Activated T-cell treated with anti-CD3 and anti-CD28 coated beads for 48 hours (primary cell): ENCODE measurements around the gene CD302.
"Not testable (repeated sequence)": the region's sequence is repeated elsewhere in the genome, so short reads cannot be mapped to it uniquely, and the experiment has no call there.

Source experiments
- DNase-seq: peaks from one replicate; pipeline ENCODE4 v3.0.0-alpha.2; 2020; ENCODE audit warnings: low read depth

The CD302 gene

GRCh38 chr2:159797543-159798375 lies at the start of gene CD302:
Gene CD302, minus strand, starts transcription at chr2:159798208. Its CDS starts 10 bp downstream, at chr2:159798198.
- peak; percentile 41 for DNase-seq

DNA sequence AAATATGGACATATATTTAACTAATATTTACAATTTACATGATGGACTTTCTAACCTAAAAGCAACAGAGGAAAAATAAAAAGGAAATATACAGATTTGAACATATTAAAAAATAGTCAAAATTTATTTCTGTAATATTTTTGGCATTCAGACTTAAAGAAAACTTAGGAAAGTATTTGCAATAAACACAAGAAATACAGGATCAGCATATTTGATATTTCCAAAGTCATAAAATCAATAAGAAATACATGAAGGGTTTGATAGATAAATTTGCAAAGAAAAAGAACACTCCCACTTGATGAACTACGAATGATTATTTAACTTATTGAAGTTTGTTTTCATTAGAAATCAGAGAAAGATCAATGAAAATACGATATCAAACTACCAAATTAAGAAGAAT lies 48.6 kb upstream of the CD302 start:
- no peak for DNase-seq

DNA sequence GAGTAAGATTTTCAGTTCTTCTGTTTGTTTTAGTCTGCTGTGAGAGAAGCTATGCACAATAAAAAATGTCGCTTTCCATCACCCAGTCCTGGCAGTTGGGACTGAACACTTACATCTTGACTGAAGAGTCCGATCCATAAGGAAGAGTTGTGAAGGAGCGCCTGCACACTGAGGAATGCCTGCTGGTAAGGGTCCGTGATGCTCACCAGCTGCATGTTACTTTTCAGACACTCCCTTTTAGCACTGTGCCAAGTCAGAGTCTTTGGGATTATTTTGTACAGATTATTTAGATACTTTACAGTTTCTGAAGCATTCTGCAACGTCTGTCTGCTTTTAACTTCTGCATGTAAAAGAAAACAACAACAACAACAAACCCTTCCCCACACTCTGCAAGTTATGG lies 42.6 kb upstream of the CD302 start:
- DNase-seq: no peak

DNA sequence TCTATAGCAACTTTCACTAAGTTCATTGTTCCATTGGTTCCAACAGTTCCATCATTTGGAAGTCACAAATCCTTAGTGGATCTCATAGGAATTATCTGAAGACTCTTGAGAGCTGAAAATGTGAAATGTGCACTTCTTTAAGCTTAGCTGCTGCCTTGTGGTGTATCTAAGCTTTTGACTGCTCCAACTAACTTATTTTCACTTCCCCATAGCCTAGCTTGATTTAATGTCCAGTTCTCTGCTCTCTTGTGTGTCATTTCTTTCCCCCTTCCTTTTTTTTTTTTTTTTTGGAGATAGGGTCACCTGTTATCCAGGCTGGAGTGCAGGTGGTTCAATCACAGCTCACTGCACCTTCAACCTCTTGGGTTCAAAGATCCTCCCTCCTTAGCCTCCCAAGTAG lies 34.9 kb upstream of the CD302 start:
- no peak for DNase-seq

- no peak for DNase-seq
Observed at GRCh38 chr2:159832026-159832425, 34.0 kb upstream of the CD302 start.

- no peak for DNase-seq
Observed at GRCh38 chr2:159829376-159829775, 31.4 kb upstream of the CD302 start.

GRCh38 chr2:159828738-159829137 lies 30.7 kb upstream of the CD302 start:
- DNase-seq: no peak

- DNase-seq: not testable (repeated sequence)
Observed at GRCh38 chr2:159822478-159822833, 24.4 kb upstream of the CD302 start.

GRCh38 chr2:159821775-159822477 lies 23.9 kb upstream of the CD302 start:
- DNase-seq: not testable (repeated sequence)

GRCh38 chr2:159818940-159819339 lies 20.9 kb upstream of the CD302 start:
- no peak for DNase-seq

- DNase-seq: no peak
Observed at GRCh38 chr2:159817283-159817682, 19.3 kb upstream of the CD302 start.

- no peak for DNase-seq
Observed at GRCh38 chr2:159811232-159811631, 13.2 kb upstream of the CD302 start.

DNA sequence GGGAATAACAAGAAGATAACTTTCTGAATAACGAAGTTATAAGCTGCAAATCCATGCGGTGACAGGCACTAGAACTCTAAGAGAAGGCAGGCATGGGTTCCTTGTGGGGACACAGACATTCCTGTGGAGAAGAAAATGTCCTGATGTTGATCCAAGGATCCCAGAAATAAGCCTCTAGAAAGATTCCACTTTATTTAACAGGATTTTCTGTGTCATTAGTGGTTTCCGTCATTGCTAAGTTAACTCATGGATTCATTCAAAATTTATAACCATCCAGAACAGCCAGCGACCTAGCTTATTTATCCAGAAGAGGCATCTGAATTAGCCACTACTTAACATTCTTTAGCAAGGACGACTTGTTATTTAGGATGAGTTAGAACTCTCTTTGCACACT lies 10.0 kb upstream of the CD302 start:
- no peak for DNase-seq

DNA sequence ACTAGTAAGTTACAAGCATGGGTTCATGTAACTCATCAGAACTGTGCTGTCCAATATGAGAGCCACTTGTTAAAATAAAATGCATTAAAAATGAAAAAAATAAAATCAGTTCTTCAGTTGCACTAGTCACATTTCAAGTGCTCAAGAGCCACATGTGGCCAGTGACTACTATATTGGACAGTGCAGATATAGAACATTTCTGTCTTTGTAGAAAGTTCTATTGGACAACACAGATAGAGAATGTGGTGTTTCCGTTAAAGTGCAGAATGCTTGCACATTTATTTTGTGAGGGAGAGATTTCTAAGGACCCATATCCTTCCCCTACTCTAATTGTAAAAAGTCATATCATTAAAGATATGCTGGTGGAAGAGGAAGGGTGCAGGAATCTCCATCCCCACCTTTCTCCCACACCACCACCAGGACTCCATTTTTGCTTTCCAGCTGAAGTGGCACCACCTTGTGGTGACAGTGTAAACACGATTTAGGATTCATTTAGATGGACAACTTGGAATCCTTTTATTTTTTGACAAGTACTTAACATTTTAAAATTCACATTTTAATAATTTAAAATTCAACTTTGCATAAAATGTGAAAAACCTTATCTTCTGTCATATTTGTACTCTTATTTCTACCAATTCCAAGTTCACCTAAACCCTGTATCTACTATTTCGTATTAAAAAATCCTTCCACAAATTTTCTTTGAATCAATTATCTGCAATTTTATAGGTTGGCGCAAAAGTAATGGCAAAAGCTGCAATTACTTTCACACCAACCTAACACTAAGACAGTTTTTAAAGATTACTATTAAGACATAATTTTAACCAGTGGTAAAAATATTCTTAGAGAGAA lies 9.4 kb upstream of the CD302 start:
- DNase-seq: no peak

DNA sequence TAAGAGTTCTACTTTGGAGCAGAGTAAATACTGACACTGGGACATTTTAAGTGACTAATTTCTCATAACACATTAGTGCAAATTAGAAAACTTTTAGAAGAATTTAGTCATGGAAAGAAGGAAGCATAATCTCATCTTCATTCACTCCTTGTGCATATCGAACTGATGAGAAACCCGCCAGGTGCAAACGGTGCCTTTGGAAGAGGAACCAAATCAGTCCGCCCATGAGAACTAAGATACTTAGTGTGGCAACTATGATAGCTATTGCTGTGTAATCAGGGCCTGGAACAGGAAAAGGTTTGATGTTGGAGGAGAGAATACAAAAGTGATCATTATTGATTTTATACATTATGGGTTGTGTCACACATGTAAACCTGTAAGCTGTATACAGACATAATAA lies 6.9 kb upstream of the CD302 start:
- no peak for DNase-seq

- no peak for DNase-seq
Observed at GRCh38 chr2:159803235-159803962, 5.4 kb upstream of the CD302 start.

DNA sequence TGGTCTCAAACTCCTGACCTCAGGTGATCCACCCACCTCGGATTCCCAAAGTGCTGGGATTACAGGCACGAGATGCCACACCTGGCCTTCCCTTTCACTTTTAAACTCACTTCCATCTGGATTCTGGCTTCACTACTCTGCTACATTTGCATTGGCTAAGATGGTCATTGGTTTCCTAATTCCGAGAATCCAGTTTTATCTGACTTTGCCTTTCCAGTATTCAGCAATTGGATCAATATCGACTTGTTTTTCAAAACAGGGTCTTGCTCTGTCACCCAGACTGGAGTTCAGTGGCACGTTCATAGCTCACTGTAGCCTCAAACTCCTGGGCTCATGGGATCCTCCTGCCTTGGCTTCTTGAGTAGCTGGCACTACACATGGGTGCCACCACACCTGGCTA lies 4.7 kb upstream of the CD302 start:
- no peak for DNase-seq

DNA sequence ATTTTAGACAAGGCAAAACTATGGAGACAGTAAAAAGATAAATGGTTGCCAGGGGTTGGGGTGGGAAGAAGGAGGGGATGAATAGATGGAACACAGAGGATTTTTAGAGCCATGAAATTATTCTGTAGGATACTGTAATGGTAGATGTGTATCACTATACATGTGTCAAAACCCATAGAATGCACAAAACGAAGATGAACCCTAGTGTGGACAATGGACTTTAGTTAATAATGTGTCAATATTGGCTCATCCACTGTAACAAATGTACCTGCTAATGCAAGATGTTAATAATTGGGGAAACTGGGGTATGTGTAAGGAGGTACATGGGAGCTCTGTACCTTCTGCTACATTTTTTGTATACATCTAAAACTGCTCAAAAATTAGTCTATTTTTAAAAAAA lies 1.8 kb upstream of the CD302 start:
- DNase-seq: no peak

DNA sequence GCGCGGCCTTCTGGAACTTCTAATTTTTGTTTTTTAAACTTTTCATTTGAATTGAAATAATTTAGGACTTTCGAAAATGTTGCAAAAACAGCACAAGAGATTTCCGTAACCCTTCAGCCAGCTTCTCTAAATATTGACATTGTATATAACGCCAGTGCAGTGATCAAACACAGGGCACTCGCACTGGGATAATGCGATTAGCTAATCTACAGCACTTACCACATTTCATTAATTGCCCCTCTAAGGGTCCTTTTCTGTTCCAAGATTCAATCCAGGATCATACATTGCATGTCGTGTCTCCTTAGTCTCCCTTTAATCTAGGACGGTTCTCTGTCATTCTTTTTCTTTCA lies 343 bp upstream of the CD302 start:
- no peak for DNase-seq

DNA sequence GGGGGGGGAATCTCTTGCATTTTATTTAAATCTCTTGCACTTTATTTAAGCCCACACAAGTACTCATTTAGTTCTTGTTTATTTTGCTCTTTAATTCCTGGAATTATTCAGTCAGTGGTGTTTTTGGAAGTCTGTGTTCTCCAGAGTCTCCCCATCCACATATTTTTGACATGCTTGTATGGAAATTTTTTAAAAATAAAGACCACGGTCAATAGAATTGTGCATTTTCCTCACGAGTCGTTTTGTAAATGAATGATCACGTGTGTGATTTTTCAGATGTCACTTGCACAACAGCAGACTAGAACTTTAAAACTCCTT lies 824 bp downstream of the CD302 start:
- DNase-seq: no peak

GRCh38 chr2:159795841-159796690 lies 1.9 kb downstream of the CD302 start:
- DNase-seq: no peak
